Measurements from ENCODE around the gene DAGLB. TPM values are rescaled to one million over a fixed set of nuclear protein-coding genes. Genes with fewer than 3 reads are reported as not detected.

Gene DAGLB
- total RNA-seq, 1 experiment from 2014 or later: 33.6 TPM

GRCh38 chr7:6430271-6430940 is 17.3 kb downstream of the DAGLB start (continued):
- TF ChIP-seq ZNF532 (CRISPR knock-in tag; IDR thresholded peaks at IDR 0.05; ENCODE audit: borderline replicate concordance) (no peak), E2F1 (CRISPR knock-in tag; IDR thresholded peaks at IDR 0.05) (no peak)

GRCh38 chr7:6425948-6426347 is 21.8 kb downstream of the DAGLB start:
- Mint-ChIP-seq H3K4me1 (no peaks in the 10 kb centered on the region), H3K27ac (no peak overlapping the region), H3K27me3 (ENCODE audit: low read depth) (no peaks in the 10 kb centered on the region; the same call in none of the 2 replicates), H3K36me3 (peaks cover 80% of the 10 kb centered on the region), H3K4me3 (no peak overlapping the region), H3K9me3 (peaks cover 15% of the 10 kb centered on the region)
- DNase-seq (ENCODE audit: low spot score) (no peak), ATAC-seq (no peak)
- CTCF ChIA-PET: no interaction called here
- POLR2A ChIA-PET: no interaction called here
- TF ChIP-seq ZBTB43 (CRISPR knock-in tag; IDR thresholded peaks at IDR 0.05) (no peak), ZNF532 (CRISPR knock-in tag; IDR thresholded peaks at IDR 0.05; ENCODE audit: borderline replicate concordance) (no peak), AFF4 (CRISPR knock-in tag; IDR thresholded peaks at IDR 0.05; ENCODE audit: borderline replicate concordance) (no peak), ATF1 (CRISPR knock-in tag; IDR thresholded peaks at IDR 0.05) (no peak), SOX15 (CRISPR knock-in tag; IDR thresholded peaks at IDR 0.05) (no peak), PRDM15 (CRISPR knock-in tag; IDR thresholded peaks at IDR 0.05) (no peak), SP1 (CRISPR knock-in tag; conservative IDR thresholded peaks at IDR 0.05) (no peak), RORB (CRISPR knock-in tag; IDR thresholded peaks at IDR 0.05) (no peak), E2F5 (CRISPR knock-in tag; IDR thresholded peaks at IDR 0.05) (no peak), STAT6 (CRISPR knock-in tag; conservative IDR thresholded peaks at IDR 0.05; ENCODE audit: low read depth) (no peak)
